Measurements from ENCODE around the gene RCAN2.
"Not testable (repeated sequence)": the region's sequence is repeated elsewhere in the genome, so short reads cannot be mapped to it uniquely, and the experiment has no call there.

RCAN2 gene

DNA sequence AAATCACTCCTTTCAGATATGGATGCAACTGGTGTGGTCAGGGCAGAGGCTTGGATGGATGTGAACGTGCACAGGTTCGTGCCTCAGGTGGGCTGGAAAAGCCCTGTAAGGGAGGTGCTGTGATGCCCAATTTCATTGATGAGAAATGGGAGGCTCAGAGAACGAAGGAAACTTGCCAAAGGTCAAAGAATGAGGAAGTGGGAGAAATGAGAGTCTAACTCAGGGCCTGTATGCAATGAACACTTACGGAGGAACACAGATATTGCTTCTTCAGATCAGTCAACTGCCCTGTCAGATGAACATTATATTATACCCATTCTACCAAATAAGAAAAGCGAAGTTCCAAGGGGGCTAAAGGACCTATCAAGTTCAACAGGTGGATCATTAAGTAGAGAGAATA is 134.7 kb downstream of the RCAN2 start:
- Mint-ChIP-seq H3K4me1 (no peaks in the 10 kb centered on the region), H3K4me3 (no peak overlapping the region), H3K36me3 (no peaks in the 10 kb centered on the region), H3K9me3 (no peaks in the 10 kb centered on the region), H3K27me3 (peaks cover 3% of the 10 kb centered on the region), H3K27ac (no peak overlapping the region)

DNA sequence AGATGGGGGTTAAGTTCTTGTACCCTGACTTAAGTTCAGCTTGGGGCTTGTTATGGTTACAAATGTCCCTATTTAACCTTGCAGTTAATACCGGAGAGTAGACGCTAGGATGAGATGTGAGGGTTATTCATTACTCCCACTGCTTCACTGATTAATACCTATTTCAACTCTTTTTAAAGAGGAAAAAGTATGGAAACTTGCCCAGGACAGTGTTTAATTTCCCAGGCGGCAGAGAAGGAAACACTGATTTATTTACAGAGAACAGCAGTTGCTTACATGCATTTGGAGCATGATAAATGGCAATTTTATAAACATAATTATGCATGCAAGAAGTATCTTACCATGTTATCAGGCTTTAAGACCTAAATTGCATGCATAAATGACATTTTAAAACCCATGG is 137.7 kb downstream of the RCAN2 start:
- Mint-ChIP-seq H3K4me1 (no peaks in the 10 kb centered on the region), H3K9me3 (no peaks in the 10 kb centered on the region), H3K27ac (no peak overlapping the region), H3K4me3 (no peak overlapping the region), H3K27me3 (peaks cover 7% of the 10 kb centered on the region), H3K36me3 (no peaks in the 10 kb centered on the region)

DNA sequence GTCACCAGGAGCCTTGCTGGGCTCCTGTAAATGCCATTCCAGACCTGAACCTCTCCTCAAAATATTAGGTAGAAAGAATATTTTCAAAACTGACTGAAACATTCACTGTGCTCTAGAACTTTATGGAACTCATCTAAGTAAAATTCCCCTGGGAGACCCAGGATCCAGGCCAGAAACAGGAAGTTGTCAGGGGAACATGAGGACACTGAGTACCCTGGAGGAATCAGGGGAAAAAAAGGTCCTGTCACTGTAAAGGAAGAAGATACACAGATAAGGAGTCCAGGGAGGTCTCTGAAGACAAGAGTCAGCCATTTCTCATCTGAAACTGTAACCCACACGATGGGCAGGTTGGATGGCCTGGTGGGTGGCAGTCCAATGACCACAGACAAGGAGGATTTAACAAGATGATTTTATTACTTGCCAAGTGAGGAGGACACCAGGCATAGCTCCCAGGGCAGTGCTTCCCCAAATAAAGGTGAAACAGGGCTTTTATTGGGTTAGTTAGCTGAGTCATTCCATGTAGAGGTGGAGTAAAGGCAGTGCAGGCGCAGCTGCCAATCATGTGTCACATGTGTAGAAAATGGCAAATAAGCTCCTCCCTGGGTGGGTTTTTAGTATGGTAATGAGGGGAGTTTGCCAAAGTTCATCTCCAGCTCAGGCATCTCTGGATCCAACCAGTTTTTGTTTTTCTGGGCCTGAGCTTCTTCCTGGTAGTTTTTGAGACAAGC is 138.5 kb downstream of the RCAN2 start:
- Mint-ChIP-seq H3K9me3 (no peaks in the 10 kb centered on the region), H3K27me3 (peaks cover 11% of the 10 kb centered on the region), H3K4me3 (no peak overlapping the region), H3K36me3 (no peaks in the 10 kb centered on the region), H3K27ac (no peak overlapping the region), H3K4me1 (no peaks in the 10 kb centered on the region)

DNA sequence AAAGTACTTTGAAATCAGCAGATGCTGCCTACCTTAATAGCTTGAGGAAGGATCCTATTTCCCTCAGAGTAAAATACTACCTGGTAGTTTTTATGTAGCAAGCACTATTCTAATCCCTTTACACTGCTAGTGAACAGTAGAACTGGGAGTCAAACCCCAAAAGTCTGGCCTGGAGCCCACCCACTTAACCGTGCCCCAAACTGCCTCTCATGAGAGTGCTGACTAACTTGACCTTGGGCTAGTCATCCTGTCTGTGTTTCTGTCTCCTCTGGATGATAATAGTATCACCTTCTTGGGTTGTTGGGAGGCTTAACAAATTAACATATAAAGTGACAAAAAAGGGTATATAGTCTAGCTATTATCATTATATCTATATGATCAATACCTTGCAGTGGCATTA is 140.5 kb downstream of the RCAN2 start:
- no peak overlapping the region for H3K27ac Mint-ChIP-seq
- no peaks in the 10 kb centered on the region for H3K9me3 Mint-ChIP-seq
- no peaks in the 10 kb centered on the region for H3K36me3 Mint-ChIP-seq
- H3K4me1 Mint-ChIP-seq, result no peaks in the 10 kb centered on the region
- no peak overlapping the region for H3K4me3 Mint-ChIP-seq
- peaks cover 11% of the 10 kb centered on the region for H3K27me3 Mint-ChIP-seq

DNA sequence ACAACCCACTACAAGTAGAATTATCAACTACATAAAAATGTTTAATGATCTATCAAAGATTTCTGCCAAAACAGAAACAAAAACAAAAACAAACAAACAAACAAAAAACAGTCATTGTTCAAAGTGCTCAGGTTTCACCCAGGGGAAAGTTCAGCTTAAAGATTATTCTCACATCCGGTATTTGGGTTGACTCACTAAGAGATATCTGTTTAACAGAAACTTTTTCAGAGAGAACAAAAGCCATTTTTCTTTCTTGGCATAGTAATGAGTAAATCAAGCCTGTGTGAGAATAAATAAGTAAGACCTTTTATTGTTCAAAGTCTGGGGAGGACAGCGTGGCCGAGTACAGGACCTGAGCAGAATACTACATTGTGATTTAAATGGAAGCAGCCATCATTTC is 143.6 kb downstream of the RCAN2 start:
- peaks cover 12% of the 10 kb centered on the region for H3K27me3 Mint-ChIP-seq
- H3K4me1 Mint-ChIP-seq, result no peaks in the 10 kb centered on the region
- no peaks in the 10 kb centered on the region for H3K36me3 Mint-ChIP-seq
- H3K27ac Mint-ChIP-seq, result no peak overlapping the region
- H3K4me3 Mint-ChIP-seq, result no peak overlapping the region
- H3K9me3 Mint-ChIP-seq, result no peaks in the 10 kb centered on the region

DNA sequence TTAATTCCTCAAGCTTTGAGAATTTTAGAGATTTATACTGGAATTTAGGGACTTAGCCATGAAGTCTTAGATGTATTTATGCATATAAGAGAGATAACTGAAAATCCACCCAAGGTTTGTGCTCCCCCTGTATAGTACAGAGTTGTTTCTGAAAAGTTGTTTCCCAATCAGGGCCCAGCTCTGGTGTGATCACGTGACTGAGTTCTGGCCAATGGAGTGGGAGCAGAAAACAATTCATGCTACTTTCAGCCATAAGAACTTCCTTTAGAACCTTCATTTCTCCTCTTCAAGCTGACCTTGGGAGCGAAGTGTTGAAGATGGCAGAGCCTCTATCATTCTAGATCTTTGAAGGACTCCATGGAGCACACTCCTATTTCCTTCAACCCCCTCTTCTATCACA is 151.0 kb downstream of the RCAN2 start:
- Mint-ChIP-seq H3K4me3 (no peak overlapping the region), H3K9me3 (no peaks in the 10 kb centered on the region), H3K27me3 (peaks cover 15% of the 10 kb centered on the region), H3K4me1 (no peaks in the 10 kb centered on the region), H3K36me3 (no peaks in the 10 kb centered on the region), H3K27ac (no peak overlapping the region)

DNA sequence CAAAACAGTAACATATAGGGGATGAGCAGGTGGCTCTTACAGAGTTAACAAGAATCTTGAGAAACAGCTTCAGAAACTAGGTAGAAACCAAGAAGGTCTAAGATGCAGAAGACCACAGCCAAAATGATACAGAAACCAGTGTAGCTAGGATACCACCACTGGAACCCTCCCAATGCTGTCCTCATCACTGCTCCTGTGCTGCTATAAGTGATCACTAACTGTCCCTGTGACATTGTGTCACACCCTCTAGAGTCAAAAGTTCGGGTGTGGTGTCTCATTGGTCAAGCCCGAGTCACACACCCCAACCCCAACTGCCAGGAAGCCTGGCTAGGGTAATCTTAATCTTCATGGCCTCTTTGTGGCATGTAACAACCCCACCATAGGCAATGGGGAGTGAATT is 153.1 kb downstream of the RCAN2 start:
- peaks cover 13% of the 10 kb centered on the region for H3K27me3 Mint-ChIP-seq

DNA sequence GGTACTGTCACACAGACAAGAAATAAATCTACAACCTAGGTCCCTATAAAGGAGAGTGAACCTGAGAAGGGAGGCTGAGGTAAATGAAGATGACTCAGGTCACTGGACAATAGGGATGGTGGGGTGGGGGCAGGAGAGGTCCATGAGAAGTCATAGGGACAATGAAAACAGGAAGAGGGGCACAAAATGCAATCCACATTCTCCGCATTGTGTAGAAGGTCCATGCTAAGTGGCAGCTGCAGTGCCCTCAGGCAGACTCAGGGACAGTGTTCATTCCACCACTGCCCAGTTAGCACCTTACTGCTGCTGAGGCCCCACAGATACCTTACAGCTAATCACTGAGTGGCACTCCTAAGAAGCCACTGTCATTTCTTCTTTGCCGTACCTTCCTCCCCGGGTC is 156.8 kb downstream of the RCAN2 start:
- Mint-ChIP-seq H3K9me3 (no peaks in the 10 kb centered on the region), H3K27ac (no peak overlapping the region), H3K4me1 (no peaks in the 10 kb centered on the region), H3K4me3 (no peak overlapping the region), H3K36me3 (no peaks in the 10 kb centered on the region), H3K27me3 (peaks cover 10% of the 10 kb centered on the region)

More for the DNA sequence above, 153.1 kb downstream of the RCAN2 start:
- Mint-ChIP-seq H3K4me1 (no peaks in the 10 kb centered on the region), H3K9me3 (no peaks in the 10 kb centered on the region), H3K27ac (no peak overlapping the region), H3K4me3 (no peak overlapping the region), H3K36me3 (no peaks in the 10 kb centered on the region)

DNA sequence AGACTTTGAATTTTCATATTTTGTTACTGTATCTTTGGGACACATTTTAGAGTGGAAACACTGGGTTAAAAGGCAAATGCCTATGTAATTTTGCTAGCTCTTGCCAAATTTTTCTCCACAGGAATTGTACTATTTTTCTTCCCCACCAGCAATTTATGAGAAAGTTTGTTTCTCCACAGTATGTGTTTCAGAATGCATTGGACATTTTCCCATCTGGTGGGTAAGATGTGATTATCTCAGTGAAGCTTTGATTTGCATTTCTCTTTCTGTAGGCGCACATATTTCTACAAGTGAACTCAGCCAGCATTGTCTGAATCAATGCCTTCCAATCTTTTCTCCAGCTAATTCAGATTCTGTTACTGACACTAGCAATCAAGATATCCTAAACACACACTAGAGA is 157.8 kb downstream of the RCAN2 start:
- Mint-ChIP-seq H3K9me3 (no peaks in the 10 kb centered on the region), H3K27me3 (peaks cover 12% of the 10 kb centered on the region), H3K27ac (no peak overlapping the region), H3K4me1 (no peaks in the 10 kb centered on the region), H3K4me3 (no peak overlapping the region), H3K36me3 (no peaks in the 10 kb centered on the region)

DNA sequence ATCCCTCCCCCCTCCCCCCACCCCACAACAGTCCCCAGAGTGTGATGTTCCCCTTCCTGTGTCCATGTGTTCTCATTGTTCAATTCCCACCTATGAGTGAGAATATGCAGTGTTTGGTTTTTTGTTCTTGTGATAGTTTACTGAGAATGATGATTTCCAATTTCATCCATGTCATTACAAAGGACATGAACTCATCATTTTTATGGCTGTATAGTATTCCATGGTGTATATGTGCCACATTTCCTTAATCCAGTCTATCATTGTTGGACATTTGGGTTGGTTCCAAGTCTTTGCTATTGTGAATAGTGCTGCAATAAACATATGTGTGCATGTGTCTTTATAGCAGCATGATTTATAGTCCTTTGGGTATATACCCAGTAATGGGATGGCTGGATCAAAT is 158.8 kb downstream of the RCAN2 start:
- not testable (repeated sequence) for H3K4me1 Mint-ChIP-seq, H3K9me3 Mint-ChIP-seq, H3K27ac Mint-ChIP-seq, H3K4me3 Mint-ChIP-seq, H3K36me3 Mint-ChIP-seq
- H3K27me3 Mint-ChIP-seq, result peaks cover 14% of the 10 kb centered on the region

DNA sequence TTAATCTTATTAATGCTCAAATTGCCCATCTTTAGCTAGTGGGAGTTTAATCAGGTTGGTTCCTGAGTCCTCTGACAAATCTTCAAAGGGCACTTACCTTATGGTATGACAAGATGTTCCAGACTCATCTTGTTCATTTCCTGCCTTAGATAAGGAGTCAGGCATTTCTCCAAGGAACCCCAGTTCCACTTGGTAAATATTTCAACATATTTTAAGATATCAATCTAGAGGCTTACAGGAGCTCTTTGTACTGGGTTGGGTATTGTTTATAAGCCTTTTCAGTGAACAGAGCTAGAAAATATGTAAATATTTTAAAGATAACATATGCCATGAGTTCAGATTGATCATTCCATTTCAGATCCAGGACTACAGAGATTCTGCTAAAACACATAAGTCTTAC is 159.8 kb downstream of the RCAN2 start:
- Mint-ChIP-seq H3K4me1 (no peaks in the 10 kb centered on the region), H3K4me3 (no peak overlapping the region), H3K9me3 (no peaks in the 10 kb centered on the region), H3K27me3 (peaks cover 13% of the 10 kb centered on the region), H3K27ac (no peak overlapping the region), H3K36me3 (no peaks in the 10 kb centered on the region)

DNA sequence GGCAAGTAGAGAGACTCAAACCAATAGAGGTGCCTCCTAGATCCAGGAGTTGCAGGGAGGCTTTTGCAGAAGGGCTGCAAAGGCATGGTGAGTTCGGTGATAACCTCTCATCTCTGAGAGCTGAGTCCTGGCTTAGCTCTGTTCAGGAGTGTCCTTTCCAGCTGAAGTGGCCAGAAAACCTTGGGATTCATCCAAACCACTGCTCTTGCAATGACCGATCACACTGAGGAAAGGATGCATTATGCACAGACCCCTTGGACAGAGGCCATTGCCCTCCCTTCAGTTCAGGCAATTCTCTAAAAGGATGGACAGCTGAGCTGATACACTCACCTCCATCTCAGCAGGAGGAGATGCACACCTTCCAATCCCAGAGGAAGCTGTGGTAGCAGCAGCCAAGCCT is 161.7 kb downstream of the RCAN2 start:
- Mint-ChIP-seq H3K36me3 (no peaks in the 10 kb centered on the region), H3K27ac (no peak overlapping the region), H3K27me3 (peaks cover 7% of the 10 kb centered on the region), H3K4me1 (no peaks in the 10 kb centered on the region), H3K4me3 (no peak overlapping the region), H3K9me3 (no peaks in the 10 kb centered on the region)

DNA sequence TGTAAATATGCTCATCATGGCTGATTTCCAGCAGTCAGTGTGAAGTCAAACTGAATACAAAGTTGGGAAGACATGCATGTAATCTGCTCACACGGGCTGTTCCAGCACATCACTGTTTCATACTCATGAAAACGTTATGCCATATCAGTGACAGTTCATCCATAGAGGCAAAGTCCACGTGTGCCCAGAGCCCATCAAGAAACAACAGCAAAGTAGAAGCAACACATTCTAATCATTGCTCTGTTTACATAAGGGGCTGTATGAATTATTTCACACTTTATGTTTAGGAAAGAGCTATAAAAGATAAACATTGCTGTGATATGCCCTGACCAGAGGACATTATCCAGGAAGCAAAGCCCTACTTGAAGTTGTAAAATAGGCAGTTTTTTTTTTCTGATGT is 163.5 kb downstream of the RCAN2 start:
- H3K36me3 Mint-ChIP-seq, result no peaks in the 10 kb centered on the region
- H3K27ac Mint-ChIP-seq, result no peak overlapping the region
- H3K27me3 Mint-ChIP-seq, result peaks cover 7% of the 10 kb centered on the region
- no peaks in the 10 kb centered on the region for H3K9me3 Mint-ChIP-seq
- no peak overlapping the region for H3K4me3 Mint-ChIP-seq
- no peaks in the 10 kb centered on the region for H3K4me1 Mint-ChIP-seq

DNA sequence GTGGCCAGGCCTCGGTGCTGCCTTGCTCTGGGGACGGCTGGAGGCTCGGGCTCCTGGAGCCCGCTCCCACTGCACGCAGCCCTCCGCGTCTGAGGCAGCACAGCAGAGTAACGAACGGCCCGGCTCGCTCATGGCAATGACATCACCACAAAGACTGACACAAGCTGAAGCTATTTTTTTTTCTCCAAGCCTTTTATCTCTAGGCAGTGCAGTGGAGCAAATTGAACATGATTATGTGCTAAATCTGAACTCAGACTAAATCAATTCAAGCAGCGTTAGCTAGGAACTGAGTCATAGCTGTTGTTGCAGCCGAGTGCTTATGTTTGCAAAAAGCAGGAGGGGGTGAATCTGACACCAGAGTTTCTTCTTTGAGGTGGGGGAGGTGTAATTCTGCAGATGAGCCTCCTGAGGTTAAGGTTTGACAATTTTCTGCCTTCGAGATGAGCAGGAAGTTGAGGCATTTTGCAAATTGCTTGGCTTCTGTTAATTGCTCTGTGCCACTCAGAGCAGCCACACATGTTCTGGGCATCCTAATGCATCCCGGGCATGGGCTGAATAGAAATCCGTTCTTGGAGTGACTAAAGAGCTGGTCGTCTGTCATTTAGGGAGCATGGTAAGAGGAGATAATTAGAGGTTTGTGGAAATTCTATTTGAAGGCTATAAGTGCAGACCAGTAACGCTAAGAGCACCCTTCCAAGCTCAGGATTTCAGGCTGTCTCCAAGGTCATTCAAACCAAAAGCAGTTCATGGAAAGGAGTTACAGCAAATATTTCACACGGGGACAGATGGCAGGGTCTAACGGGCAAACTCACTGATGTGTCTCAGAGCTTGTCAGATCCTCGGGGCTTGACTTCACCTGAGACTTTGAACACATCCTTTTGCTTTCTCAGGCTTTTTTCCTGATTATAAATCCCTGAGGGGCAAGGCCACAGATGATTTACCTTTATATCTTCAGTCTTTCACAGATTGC is 165.4 kb downstream of the RCAN2 start:
- H3K27ac Mint-ChIP-seq, result no peak overlapping the region
- H3K4me3 Mint-ChIP-seq, result no peak overlapping the region
- no peaks in the 10 kb centered on the region for H3K36me3 Mint-ChIP-seq
- no peaks in the 10 kb centered on the region for H3K9me3 Mint-ChIP-seq
- H3K27me3 Mint-ChIP-seq, result peaks cover 10% of the 10 kb centered on the region
- H3K4me1 Mint-ChIP-seq, result no peaks in the 10 kb centered on the region

DNA sequence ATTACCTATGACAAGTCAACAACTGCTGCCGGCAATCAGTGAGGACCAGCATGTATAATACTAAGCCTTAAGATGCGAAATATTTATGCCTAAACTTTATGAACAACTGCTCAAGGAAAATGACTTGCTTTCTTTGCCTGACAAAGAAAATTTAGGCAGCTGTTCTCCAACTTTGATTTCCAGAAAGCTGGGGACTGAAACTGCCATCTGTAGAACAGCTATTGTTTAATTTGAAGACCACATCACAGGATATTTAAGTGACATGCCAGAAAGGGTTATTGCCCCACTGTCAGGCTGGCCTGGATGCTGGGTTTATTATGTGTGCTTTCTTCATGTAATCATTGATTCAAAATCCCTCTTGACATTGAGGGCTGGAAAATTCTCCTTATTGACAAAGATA is 166.5 kb downstream of the RCAN2 start:
- H3K27ac Mint-ChIP-seq, result no peak overlapping the region
- peaks cover 8% of the 10 kb centered on the region for H3K27me3 Mint-ChIP-seq
- H3K4me1 Mint-ChIP-seq, result no peaks in the 10 kb centered on the region
- no peak overlapping the region for H3K4me3 Mint-ChIP-seq
- no peaks in the 10 kb centered on the region for H3K9me3 Mint-ChIP-seq
- no peaks in the 10 kb centered on the region for H3K36me3 Mint-ChIP-seq

DNA sequence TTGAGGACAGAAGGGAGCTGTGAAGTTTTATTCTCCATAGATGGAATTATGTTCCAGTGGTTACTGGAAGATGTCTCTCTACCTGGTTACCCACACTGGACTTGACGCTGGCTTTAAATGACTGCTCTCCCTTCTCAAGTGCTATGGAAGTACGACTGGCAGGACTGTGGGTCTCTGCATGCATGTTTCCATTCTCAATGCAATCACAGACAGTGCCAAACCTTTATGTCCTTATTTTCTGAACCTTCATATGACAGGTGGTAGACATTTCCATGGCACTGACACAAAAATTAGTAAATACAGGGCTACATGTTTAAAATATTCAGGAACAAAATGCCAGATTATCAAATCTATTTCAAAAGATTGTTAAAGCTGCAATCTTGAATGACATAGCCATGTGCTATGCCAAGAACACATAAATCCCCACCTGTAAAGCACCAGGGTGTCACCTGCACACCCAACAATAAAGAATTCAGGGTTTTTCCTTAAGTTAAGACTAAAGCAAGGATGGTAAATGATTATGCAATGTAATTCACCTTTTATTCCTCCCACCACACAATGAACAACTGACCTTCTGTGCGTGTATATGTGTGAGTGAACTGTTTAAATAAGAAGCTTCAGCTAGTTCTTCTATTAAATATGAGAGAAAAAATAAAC is 167.2 kb downstream of the RCAN2 start:
- H3K36me3 Mint-ChIP-seq, result no peaks in the 10 kb centered on the region
- no peak overlapping the region for H3K27ac Mint-ChIP-seq
- peaks cover 9% of the 10 kb centered on the region for H3K27me3 Mint-ChIP-seq
- no peaks in the 10 kb centered on the region for H3K4me1 Mint-ChIP-seq
- H3K4me3 Mint-ChIP-seq, result no peak overlapping the region
- H3K9me3 Mint-ChIP-seq, result no peaks in the 10 kb centered on the region

Data from activated naive CD4-positive, alpha-beta T cell treated with anti-CD3 and anti-CD28 coated beads, Interleukin-2, amount 50 U/mL, for 24 hours (primary cell).